ENCODE measurements around the gene HNMT. TPM values are rescaled to one million over a fixed set of nuclear protein-coding genes. Genes with fewer than 3 reads are reported as not detected.

Gene HNMT
- total and polyA plus RNA-seq, 2 of the 13 experiments (the other 11 are each of a cell fraction or from before 2014, with no cell fraction given), result 279 to 309 TPM

GRCh38 chr2:137992039-137992646, 27.9 kb downstream of the HNMT start (continued):
- no peak for TF ChIP-seq SSRP1 (CRISPR knock-in tag; IDR thresholded peaks at IDR 0.05)
- no peak for TF ChIP-seq KLF6 (CRISPR knock-in tag; IDR thresholded peaks at IDR 0.05)
- no peak for TF ChIP-seq MXD1 (CRISPR knock-in tag; IDR thresholded peaks at IDR 0.05)
- TF ChIP-seq ZNF230 (CRISPR knock-in tag; IDR thresholded peaks at IDR 0.05), result no peak
- no peak for TF ChIP-seq NCOA5 (CRISPR knock-in tag; IDR thresholded peaks at IDR 0.05)
- TF ChIP-seq ZKSCAN5 (CRISPR knock-in tag; IDR thresholded peaks at IDR 0.05), result 0 out of 2 replicates have a peak, but pooled peaks have one; percentile 23
- TF ChIP-seq MAX (IDR thresholded peaks at IDR 0.05), result peak; percentile 23; the same call in 1 of the 2 replicates
- TF ChIP-seq ZNF615 (CRISPR knock-in tag; IDR thresholded peaks at IDR 0.05; ENCODE audit: borderline replicate concordance), result no peak
- TF ChIP-seq ZNF34 (CRISPR knock-in tag; IDR thresholded peaks at IDR 0.05; ENCODE audit: borderline replicate concordance), result no peak
- TF ChIP-seq AGO2 (optimal IDR thresholded peaks at IDR 0.05; ENCODE audit: low read depth, low read length), result peak; percentile 48
- no peak for TF ChIP-seq MAF1 (CRISPR knock-in tag; IDR thresholded peaks at IDR 0.05; ENCODE audit: borderline replicate concordance)
- TF ChIP-seq NRL (CRISPR knock-in tag; IDR thresholded peaks at IDR 0.05; ENCODE audit: borderline replicate concordance), result no peak
- TF ChIP-seq ZBTB38 (CRISPR knock-in tag; IDR thresholded peaks at IDR 0.05), result no peak
- TF ChIP-seq FOXK1 (CRISPR knock-in tag; IDR thresholded peaks at IDR 0.05; ENCODE audit: borderline replicate concordance, low read depth), result no peak
- TF ChIP-seq MZF1 (CRISPR knock-in tag; IDR thresholded peaks at IDR 0.05; ENCODE audit: borderline replicate concordance), result no peak
- no peak for TF ChIP-seq ZSCAN30 (CRISPR knock-in tag; IDR thresholded peaks at IDR 0.05)
- TF ChIP-seq HNRNPL (IDR thresholded peaks at IDR 0.05; ENCODE audit: low read depth, low read length), result no peak
- TF ChIP-seq TFAP4 (IDR thresholded peaks at IDR 0.05; ENCODE audit: borderline replicate concordance, low read depth), result no peak
- no peak for TF ChIP-seq PAXIP1 (CRISPR knock-in tag; conservative IDR thresholded peaks at IDR 0.05)
- no peak for TF ChIP-seq ZEB1 (IDR thresholded peaks at IDR 0.05; ENCODE audit: insufficient replicate concordance, low read depth)
- no peak for TF ChIP-seq ZNF83 (CRISPR knock-in tag; IDR thresholded peaks at IDR 0.05; ENCODE audit: borderline replicate concordance)
- TF ChIP-seq KDM5A (IDR thresholded peaks at IDR 0.05; ENCODE audit: borderline replicate concordance, low read length), result no peak
- TF ChIP-seq ZNF589 (CRISPR knock-in tag; conservative IDR thresholded peaks at IDR 0.05), result no peak
- TF ChIP-seq REXO4 (CRISPR knock-in tag; IDR thresholded peaks at IDR 0.05; ENCODE audit: borderline replicate concordance), result no peak
- 0 out of 2 replicates have a peak, but pooled peaks have one; percentile 16 for TF ChIP-seq CHD2 (IDR thresholded peaks at IDR 0.05; ENCODE audit: low read depth, low read length)
- TF ChIP-seq ZNF451 (CRISPR knock-in tag; IDR thresholded peaks at IDR 0.05), result no peak
- TF ChIP-seq ZNF234 (CRISPR knock-in tag; conservative IDR thresholded peaks at IDR 0.05), result no peak

Measured in HepG2 (cell line).